Measurements from ENCODE around the gene FBXO44. TPM values are rescaled to one million over a fixed set of nuclear protein-coding genes. Genes with fewer than 3 reads are reported as not detected.

Gene FBXO44
- total and polyA plus RNA-seq, 2 experiments from 2014 or later, result 22.0 to 30.8 TPM

GRCh38 chr1:11668516-11668915, 13.8 kb downstream of the FBXO44 start (continued):
- TF ChIP-seq CREB1 (CRISPR knock-in tag; IDR thresholded peaks at IDR 0.05; ENCODE audit: low read depth), result no peak

DNA sequence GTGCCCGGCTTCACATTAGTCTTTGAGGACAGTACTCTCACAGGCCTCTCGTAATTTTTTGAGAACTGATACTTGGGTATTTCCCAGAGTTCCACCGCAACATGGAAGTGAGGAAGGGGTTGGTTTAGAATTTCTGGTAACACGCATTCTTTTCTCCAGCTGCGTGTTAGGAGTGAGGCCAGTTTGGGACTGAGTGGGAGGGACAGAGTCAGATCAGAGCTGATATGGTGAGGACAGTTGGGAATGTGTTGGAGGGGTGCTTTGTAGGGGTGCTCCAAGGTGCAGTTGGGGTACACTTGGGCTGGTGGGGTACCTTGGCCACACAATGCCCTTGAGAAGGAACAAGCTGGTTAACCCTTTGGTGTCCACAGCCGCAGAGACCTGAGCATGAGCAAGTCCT, 16.1 kb downstream of the FBXO44 start:
- no peaks in the 10 kb centered on the region for H3K9me3 Mint-ChIP-seq
- Histone ChIP-seq H3K36me3 (ENCODE audit: insufficient read depth) (peaks cover 24% of the 10 kb centered on the region), H3K4me1 (ENCODE audit: insufficient read depth) (no peaks in the 10 kb centered on the region), H3K4me3 (no peak overlapping the region), H2AFZ (no peak overlapping the region), H3K27me3 (ENCODE audit: insufficient read depth) (no peaks in the 10 kb centered on the region), H3K27ac (ENCODE audit: low read depth) (no peak overlapping the region), H3K9me2 (ENCODE audit: insufficient read depth) (no peaks in the 10 kb centered on the region), H3F3A (replicated peaks; ENCODE audit: low read depth) (peaks cover 43% of the 10 kb centered on the region), H3K4me2 (no peak overlapping the region), H4K20me1 (replicated peaks; ENCODE audit: insufficient read depth) (peaks cover 16% of the 10 kb centered on the region), H3K79me2 (replicated peaks; ENCODE audit: insufficient read depth) (no peaks in the 10 kb centered on the region)
- TF ChIP-seq EZH2 (IDR thresholded peaks at IDR 0.05; ENCODE audit: low read depth, unreplicated experiment) (no peak), NANOG (IDR thresholded peaks at IDR 0.05; ENCODE audit: borderline replicate concordance) (no peak), STAT1 (IDR thresholded peaks at IDR 0.05; ENCODE audit: unreplicated experiment) (no peak), JUNB (IDR thresholded peaks at IDR 0.05; ENCODE audit: unreplicated experiment) (no peak), CREB1 (CRISPR knock-in tag; IDR thresholded peaks at IDR 0.05; ENCODE audit: low read depth) (no peak), POLR2AphosphoS5 (IDR thresholded peaks at IDR 0.05; ENCODE audit: low read depth) (no peak), ZNF331 (CRISPR knock-in tag; IDR thresholded peaks at IDR 0.05; ENCODE audit: low read depth) (no peak), EZH2phosphoT487 (IDR thresholded peaks at IDR 0.05; ENCODE audit: unreplicated experiment) (no peak), ZNF114 (CRISPR knock-in tag; IDR thresholded peaks at IDR 0.05) (no peak)
- TF ChIP-seq, protein P1, sequence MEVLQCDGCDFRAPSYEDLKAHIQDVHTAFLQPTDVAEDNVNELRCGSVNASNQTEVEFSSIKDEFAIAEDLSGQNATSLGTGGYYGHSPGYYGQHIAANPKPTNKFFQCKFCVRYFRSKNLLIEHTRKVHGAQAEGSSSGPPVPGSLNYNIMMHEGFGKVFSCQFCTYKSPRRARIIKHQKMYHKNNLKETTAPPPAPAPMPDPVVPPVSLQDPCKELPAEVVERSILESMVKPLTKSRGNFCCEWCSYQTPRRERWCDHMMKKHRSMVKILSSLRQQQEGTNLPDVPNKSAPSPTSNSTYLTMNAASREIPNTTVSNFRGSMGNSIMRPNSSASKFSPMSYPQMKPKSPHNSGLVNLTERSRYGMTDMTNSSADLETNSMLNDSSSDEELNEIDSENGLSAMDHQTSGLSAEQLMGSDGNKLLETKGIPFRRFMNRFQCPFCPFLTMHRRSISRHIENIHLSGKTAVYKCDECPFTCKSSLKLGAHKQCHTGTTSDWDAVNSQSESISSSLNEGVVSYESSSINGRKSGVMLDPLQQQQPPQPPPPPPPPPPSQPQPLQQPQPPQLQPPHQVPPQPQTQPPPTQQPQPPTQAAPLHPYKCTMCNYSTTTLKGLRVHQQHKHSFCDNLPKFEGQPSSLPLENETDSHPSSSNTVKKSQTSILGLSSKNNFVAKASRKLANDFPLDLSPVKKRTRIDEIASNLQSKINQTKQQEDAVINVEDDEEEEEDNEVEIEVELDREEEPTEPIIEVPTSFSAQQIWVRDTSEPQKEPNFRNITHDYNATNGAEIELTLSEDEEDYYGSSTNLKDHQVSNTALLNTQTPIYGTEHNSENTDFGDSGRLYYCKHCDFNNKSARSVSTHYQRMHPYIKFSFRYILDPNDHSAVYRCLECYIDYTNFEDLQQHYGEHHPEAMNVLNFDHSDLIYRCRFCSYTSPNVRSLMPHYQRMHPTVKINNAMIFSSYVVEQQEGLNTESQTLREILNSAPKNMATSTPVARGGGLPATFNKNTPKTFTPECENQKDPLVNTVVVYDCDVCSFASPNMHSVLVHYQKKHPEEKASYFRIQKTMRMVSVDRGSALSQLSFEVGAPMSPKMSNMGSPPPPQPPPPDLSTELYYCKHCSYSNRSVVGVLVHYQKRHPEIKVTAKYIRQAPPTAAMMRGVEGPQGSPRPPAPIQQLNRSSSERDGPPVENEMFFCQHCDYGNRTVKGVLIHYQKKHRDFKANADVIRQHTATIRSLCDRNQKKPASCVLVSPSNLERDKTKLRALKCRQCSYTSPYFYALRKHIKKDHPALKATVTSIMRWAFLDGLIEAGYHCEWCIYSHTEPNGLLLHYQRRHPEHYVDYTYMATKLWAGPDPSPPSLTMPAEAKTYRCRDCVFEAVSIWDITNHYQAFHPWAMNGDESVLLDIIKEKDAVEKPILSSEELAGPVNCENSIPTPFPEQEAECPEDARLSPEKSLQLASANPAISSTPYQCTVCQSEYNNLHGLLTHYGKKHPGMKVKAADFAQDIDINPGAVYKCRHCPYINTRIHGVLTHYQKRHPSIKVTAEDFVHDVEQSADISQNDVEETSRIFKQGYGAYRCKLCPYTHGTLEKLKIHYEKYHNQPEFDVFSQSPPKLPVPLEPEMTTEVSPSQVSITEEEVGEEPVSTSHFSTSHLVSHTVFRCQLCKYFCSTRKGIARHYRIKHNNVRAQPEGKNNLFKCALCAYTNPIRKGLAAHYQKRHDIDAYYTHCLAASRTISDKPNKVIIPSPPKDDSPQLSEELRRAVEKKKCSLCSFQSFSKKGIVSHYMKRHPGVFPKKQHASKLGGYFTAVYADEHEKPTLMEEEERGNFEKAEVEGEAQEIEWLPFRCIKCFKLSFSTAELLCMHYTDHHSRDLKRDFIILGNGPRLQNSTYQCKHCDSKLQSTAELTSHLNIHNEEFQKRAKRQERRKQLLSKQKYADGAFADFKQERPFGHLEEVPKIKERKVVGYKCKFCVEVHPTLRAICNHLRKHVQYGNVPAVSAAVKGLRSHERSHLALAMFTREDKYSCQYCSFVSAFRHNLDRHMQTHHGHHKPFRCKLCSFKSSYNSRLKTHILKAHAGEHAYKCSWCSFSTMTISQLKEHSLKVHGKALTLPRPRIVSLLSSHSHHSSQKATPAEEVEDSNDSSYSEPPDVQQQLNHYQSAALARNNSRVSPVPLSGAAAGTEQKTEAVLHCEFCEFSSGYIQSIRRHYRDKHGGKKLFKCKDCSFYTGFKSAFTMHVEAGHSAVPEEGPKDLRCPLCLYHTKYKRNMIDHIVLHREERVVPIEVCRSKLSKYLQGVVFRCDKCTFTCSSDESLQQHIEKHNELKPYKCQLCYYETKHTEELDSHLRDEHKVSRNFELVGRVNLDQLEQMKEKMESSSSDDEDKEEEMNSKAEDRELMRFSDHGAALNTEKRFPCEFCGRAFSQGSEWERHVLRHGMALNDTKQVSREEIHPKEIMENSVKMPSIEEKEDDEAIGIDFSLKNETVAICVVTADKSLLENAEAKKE (CRISPR knock-in tag; IDR thresholded peaks at IDR 0.05), result no peak
- TF ChIP-seq, protein P2, sequence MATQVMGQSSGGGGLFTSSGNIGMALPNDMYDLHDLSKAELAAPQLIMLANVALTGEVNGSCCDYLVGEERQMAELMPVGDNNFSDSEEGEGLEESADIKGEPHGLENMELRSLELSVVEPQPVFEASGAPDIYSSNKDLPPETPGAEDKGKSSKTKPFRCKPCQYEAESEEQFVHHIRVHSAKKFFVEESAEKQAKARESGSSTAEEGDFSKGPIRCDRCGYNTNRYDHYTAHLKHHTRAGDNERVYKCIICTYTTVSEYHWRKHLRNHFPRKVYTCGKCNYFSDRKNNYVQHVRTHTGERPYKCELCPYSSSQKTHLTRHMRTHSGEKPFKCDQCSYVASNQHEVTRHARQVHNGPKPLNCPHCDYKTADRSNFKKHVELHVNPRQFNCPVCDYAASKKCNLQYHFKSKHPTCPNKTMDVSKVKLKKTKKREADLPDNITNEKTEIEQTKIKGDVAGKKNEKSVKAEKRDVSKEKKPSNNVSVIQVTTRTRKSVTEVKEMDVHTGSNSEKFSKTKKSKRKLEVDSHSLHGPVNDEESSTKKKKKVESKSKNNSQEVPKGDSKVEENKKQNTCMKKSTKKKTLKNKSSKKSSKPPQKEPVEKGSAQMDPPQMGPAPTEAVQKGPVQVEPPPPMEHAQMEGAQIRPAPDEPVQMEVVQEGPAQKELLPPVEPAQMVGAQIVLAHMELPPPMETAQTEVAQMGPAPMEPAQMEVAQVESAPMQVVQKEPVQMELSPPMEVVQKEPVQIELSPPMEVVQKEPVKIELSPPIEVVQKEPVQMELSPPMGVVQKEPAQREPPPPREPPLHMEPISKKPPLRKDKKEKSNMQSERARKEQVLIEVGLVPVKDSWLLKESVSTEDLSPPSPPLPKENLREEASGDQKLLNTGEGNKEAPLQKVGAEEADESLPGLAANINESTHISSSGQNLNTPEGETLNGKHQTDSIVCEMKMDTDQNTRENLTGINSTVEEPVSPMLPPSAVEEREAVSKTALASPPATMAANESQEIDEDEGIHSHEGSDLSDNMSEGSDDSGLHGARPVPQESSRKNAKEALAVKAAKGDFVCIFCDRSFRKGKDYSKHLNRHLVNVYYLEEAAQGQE (IDR thresholded peaks at IDR 0.05; ENCODE audit: unreplicated experiment), result no peak
- TF ChIP-seq, protein P3, sequence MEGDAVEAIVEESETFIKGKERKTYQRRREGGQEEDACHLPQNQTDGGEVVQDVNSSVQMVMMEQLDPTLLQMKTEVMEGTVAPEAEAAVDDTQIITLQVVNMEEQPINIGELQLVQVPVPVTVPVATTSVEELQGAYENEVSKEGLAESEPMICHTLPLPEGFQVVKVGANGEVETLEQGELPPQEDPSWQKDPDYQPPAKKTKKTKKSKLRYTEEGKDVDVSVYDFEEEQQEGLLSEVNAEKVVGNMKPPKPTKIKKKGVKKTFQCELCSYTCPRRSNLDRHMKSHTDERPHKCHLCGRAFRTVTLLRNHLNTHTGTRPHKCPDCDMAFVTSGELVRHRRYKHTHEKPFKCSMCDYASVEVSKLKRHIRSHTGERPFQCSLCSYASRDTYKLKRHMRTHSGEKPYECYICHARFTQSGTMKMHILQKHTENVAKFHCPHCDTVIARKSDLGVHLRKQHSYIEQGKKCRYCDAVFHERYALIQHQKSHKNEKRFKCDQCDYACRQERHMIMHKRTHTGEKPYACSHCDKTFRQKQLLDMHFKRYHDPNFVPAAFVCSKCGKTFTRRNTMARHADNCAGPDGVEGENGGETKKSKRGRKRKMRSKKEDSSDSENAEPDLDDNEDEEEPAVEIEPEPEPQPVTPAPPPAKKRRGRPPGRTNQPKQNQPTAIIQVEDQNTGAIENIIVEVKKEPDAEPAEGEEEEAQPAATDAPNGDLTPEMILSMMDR (conservative IDR thresholded peaks at IDR 0.05; ENCODE audit: low read depth in 2 of 2), result no peak
- TF ChIP-seq, protein P4, sequence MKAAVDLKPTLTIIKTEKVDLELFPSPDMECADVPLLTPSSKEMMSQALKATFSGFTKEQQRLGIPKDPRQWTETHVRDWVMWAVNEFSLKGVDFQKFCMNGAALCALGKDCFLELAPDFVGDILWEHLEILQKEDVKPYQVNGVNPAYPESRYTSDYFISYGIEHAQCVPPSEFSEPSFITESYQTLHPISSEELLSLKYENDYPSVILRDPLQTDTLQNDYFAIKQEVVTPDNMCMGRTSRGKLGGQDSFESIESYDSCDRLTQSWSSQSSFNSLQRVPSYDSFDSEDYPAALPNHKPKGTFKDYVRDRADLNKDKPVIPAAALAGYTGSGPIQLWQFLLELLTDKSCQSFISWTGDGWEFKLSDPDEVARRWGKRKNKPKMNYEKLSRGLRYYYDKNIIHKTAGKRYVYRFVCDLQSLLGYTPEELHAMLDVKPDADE (IDR thresholded peaks at IDR 0.05), result no peak
- ATAC-seq (no peak), DNase-seq (ENCODE audit: low spot score) (no peak)
- H3K27me3 Mint-ChIP-seq (ENCODE audit: insufficient read depth, low read depth, poor library complexity), result peaks cover 35% of the 10 kb centered on the region
- H3K4me3 Mint-ChIP-seq, result no peak overlapping the region
- H3K4me1 Mint-ChIP-seq, result peaks cover 7% of the 10 kb centered on the region
- H3K27ac Mint-ChIP-seq, result no peak overlapping the region
- H3K36me3 Mint-ChIP-seq (ENCODE audit: low read depth), result peaks cover 79% of the 10 kb centered on the region

Measured in GM23338 (cell line).